GM18526 (cell line): Measurements from ENCODE around the gene SOWAHA.

Experiments used
- POLR2A ChIP-seq: IDR thresholded peaks from 3 replicates; pipeline ENCODE4 v1.6.1; 2011; ENCODE audit not compliant: insufficient read length; ENCODE audit errors: extremely low read depth

Gene SOWAHA

DNA sequence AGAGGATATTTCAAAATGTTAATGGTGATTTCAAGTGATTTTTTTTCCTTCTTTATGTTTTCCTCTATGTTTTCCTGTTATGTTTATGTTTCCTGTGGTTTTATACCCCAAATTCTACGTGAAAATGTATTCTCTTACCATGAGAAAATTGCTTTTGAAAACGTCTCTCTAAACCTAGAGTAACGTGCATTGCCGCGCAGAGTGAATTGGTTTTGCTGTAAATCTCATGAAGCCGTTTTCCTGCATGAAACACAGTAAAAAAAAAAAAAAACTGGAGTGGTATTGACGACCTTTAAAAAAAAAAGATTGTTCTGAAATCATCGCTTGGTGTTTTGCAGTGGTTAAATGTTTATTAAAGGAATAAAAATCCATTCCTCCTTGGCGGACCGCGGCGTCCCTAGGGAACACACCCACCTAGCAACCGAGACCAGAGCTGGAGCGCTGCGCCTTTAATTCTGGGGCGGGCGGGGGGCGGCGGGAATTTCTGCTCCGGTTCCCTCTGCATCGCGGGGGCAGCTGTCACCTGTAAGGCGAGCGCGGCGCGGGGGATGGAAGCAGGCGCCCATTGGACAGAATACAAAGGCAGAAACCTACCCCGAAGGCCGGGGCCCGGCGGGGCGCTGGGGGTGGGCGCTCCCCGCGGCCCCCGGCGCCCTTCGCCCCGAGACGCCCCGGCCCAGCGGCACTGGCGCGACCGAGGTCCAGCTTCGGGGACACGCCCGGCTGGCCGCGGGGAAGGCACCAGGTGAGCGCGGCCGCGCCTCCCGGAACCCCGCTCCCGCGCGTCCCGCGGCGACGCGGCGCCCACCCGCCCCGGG is at the start of gene SOWAHA:
Gene SOWAHA, plus strand, starts transcription at position 522 of the 818 bp plus-strand sequence. CDS start 320 bp downstream, outside the sequence.
- no peak for TF ChIP-seq POLR2A

- no peak for TF ChIP-seq POLR2A
Measured at GRCh38 chr5:132764051-132764450, 49.1 kb upstream of the SOWAHA start.

DNA sequence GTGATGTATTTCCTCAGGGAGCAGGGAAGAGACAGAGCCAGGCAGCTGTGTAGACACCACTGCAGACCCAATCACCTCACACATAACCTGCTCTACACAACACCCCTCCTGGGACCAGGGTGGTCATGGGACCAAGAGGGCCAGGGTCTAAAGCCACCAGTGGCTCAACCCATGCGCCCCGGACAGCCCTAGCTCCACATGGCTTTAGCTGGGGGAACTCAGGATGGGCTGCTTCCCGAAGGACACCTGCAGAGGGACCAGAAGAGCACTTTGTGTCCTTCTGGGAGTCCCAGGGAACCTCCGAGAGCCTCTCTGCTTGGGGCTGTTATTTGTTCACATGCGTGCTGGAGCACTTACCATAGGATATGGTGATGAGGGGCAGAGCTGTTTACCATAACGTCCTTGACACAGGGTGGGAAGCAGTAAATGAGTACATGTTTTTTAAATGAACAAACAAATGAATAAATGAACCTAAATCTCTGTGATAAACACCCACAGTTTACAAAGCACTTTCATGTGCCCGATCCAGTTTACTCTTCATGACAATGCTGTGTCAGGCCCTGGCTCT is 48.3 kb upstream of the SOWAHA start:
- TF ChIP-seq POLR2A, result no peak

DNA sequence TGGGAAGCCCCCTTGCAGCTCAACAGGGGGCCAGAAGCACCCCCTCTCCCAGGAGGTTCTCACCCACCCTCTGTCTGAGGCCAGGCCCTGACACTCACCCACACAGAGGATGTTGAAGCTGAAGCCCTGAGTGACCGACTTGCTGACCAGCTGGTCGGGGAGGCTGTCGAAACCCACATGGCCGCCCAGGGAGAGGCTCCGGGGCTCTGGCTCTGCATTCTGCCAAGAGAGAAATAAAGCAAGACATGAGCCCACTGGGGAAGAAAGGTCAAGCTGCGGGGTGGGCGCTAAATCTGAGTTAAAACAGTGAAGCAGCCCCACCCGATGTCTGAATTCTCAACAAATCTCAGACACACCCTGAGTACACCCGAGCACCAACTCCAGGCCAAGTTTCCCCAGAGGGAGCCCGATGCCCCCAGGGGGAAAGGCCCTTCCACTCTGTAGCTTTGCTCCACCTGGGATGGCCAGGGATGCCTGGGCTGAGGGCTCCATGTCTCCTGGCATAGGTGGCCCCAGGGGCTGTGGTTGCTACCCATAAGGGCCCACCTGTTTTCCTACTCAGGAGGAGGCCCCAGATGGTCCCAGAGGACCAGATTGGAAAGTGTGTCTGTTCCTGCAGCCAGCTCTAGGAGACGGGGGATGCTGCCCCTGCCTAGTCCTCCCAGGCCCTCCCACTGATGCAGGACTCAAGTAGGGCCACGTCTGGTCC is 47.6 kb upstream of the SOWAHA start:
- no peak for TF ChIP-seq POLR2A

GRCh38 chr5:132766020-132766805 is 46.9 kb upstream of the SOWAHA start:
- no peak for TF ChIP-seq POLR2A

DNA sequence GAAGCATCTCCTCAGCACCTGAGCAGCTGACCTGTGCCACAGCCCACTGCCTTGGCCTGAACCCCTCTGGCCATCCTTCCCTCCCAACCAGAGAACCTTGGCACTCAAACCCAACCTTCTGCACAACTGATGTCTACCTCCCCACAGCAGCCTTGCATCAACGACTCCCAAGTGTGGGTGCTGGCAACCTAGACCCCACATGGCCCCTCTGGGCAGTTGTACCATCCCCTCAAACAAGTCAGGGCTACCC is 46.4 kb upstream of the SOWAHA start:
- TF ChIP-seq POLR2A, result no peak

GRCh38 chr5:132767150-132767549 is 46.0 kb upstream of the SOWAHA start:
- no peak for TF ChIP-seq POLR2A

DNA sequence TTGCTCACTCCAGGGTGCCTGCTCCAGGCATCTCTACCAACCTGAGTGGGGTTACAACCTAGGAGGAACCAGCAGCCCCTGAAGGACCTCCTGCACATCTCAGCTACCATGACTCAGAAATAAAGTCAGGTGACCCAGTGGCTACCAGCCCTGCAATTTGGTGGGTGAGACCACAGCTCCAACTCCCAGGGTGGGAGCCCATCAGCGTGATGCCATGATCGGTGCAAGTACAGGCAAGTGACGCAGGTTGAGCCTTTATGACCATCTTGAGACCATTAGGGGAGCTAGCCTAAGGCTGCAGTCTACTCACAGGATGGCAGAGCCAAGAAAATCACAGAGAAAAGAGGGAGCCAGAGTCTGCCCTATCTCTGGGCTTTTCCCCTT is 44.6 kb upstream of the SOWAHA start:
- TF ChIP-seq POLR2A, result no peak

DNA sequence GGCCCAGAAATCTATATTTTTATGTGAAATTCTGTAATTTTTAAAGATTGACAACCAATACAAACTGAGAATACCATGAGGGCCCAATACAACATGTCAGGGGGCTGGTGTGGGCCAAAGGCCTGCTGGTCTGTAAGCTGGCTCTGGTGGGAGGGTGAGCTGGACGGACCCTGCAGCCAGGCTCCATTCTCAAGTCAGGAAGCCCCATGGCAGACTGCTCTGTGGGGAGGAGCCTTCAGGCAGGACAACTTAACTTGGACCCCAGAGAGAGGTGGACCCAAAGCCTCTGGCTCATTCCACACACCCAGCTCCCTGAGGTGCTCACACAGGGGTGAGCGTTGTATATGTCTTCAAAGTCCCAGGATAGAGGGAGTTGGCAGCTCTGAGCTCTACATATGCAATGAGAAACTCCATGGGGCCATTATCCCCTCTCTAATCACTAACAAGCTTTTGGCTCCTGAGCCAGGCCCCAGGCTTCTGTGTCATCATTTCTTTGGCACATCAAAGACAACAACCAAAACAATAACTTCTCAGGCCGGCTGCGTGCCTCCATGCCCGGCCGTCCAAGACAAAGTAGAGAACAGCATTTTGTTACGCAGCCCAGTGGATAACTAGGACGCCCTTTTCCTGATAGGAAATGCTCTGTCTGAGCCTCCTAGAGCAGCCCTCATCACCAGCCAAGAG is 42.5 kb upstream of the SOWAHA start:
- no peak for TF ChIP-seq POLR2A

- no peak for TF ChIP-seq POLR2A
Measured at GRCh38 chr5:132771503-132771998, 41.6 kb upstream of the SOWAHA start.

DNA sequence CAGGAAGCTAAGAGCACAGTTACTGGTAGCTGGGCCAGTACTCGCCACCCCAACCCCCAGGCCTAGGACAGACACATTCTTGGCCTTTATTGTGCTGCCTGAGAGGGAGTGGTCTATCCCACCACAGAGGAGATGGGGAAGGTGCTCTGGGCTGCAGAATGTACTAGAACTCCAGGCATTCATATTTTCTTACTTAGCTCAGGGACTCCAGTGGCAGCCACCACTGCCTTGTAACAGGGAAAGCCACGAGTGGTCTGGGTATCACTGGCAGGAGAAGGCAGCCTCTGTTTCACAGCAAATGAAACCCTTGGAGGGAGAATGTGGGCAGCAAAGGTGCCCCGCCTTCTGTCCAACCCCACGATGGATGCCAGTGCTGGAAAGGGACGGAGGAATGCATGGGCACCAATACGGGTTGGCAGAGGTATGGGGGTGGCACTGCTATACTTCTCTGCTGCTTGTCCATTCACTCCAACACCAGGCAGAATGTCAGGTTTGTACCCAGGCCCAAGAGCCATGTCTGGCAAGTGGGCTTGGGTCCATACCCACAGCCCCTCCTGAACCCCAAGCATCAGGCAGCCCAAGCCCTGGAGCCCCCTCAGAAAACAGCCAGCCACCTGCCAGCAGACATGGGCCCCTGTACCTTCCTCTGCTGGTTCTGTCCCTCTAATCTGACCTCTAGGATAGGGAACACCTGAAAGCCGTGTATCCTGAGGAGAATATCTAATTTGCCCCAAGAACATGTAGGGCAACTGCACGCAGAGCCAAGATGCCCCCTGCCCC is 40.6 kb upstream of the SOWAHA start:
- TF ChIP-seq POLR2A, result no peak

GRCh38 chr5:132773114-132773513 is 40.0 kb upstream of the SOWAHA start:
- no peak for TF ChIP-seq POLR2A

DNA sequence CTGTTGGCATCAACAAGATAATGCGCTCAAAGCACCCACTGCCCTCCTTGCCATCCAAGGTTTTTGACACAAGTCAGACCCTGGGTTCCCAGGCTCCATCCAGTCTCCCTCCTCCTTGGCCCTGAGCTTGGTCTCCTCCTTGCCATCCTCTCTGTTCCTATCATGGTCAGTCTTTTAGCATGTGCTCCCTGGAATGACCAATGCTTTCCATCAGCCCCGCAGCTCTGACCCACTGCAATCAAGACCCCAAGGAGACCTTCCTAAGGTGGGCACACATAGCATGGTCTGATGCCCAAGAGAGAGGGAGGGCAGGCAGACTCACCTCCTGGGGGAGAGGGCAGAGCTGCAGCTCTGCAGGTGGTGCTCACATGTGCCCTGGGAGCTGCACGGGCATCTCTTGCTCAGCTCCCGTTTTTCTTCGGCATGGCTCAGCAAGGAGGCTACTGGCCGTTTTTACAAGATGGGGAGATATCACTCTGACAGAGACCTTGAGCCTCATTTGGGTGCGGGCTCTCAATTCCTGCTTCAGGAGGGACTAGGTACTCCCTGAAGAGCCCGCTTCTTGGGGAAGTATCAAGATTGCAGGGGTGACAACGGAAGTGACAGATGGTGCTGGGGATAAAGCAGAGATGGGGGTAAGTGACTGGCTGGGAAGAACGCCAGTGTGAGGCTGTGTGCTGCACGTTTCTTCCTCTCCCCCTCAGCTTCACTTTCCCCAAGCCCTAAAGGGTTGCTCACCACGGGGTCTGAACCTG is 39.3 kb upstream of the SOWAHA start:
- TF ChIP-seq POLR2A, result no peak
